IMR-90 (cell line): Measurements from ENCODE around the gene WNT4. TPM values are rescaled to one million over a fixed set of nuclear protein-coding genes. Genes with fewer than 3 reads are reported as not detected.

Experiments used
- ATAC-seq: fragments of 200-7000 bp; cut with Tn5 transposase; 2 replicates; pipeline ENCODE4 v1.9.1; 2020; ENCODE audit warnings: low read depth, mild to moderate bottlenecking, moderate library complexity
- BruUV-seq: library from RNA; stranded (reverse); fragments of 400-500 nt; replicated peaks from 2 replicates; lab custom pipeline; 2021; lab: Mats Ljungman, UMichigan
- CTCF ChIA-PET: fragments of 300-600 bp; formaldehyde crosslinking; extraction: SDS; loops from one replicate; lab custom pipeline; 2021; ENCODE audit warnings: antibody characterized with exemption; lab: Yijun Ruan, JAX
- POLR2A ChIA-PET: fragments of 300-600 bp; sonication (Branson Sonifier 250); formaldehyde crosslinking; loops from one replicate; lab custom pipeline; 2022; ENCODE audit warnings: antibody characterized with exemption; ENCODE audit not compliant: unreplicated experiment; lab: Charles Lee
- DNase-seq: peaks from one replicate; pipeline ENCODE4 v3.0.0; 2013
- H2AFZ ChIP-seq: replicated peaks from 2 replicates; pipeline ENCODE3; 2013; ENCODE audit warnings: low read length, mild to moderate bottlenecking; ENCODE audit not compliant: poor library complexity
- H2AK5ac ChIP-seq: 2 replicates; pipeline ENCODE4 v1.6.1; 2013; ENCODE audit warnings: low read depth, low read length, inconsistent platforms
- H2AK9ac ChIP-seq: replicated peaks from 2 replicates; pipeline ENCODE3; 2013; ENCODE audit warnings: mild to moderate bottlenecking, low read depth, low read length, moderate library complexity; ENCODE audit not compliant: poor library complexity
- H2BK120ac ChIP-seq: 2 replicates; pipeline ENCODE4 v1.6.1; 2013; ENCODE audit warnings: low read depth, low read length, inconsistent platforms
- H2BK15ac ChIP-seq: 3 replicates; pipeline ENCODE4 v1.6.1; 2013; ENCODE audit warnings: low read depth, low read length, inconsistent platforms
- H2BK20ac ChIP-seq: 2 replicates; pipeline ENCODE4 v1.6.1; 2013; ENCODE audit warnings: low read depth, mild to moderate bottlenecking, inconsistent platforms, low read length, moderate library complexity
- H2BK5ac ChIP-seq: 2 replicates; pipeline ENCODE4 v1.6.1; 2013; ENCODE audit warnings: mild to moderate bottlenecking, low read depth, low read length, inconsistent platforms; ENCODE audit not compliant: poor library complexity, severe bottlenecking
- H3K14ac ChIP-seq: replicated peaks from 2 replicates; pipeline ENCODE4 v1.6.1; 2013; ENCODE audit warnings: low read depth, low read length, inconsistent platforms
- H3K18ac ChIP-seq: 2 replicates; pipeline ENCODE4 v1.6.1; 2013; ENCODE audit warnings: low read depth, low read length, control low read depth
- H3K23ac ChIP-seq: 2 replicates; pipeline ENCODE4 v1.6.1; 2013; ENCODE audit warnings: low read depth, low read length, inconsistent platforms
- H3K27ac ChIP-seq: 2 replicates; pipeline ENCODE4 v1.5.1; 2013; ENCODE audit warnings: mild to moderate bottlenecking, control low read depth, low read length; ENCODE audit not compliant: insufficient read depth
- H3K27me3 ChIP-seq: 2 replicates; pipeline ENCODE4 v1.6.1; 2013; ENCODE audit warnings: low read length; ENCODE audit not compliant: control insufficient read depth, insufficient read depth
- H3K36me3 ChIP-seq: 2 replicates; pipeline ENCODE4 v1.6.1; 2013; ENCODE audit warnings: low read length, mixed read lengths; ENCODE audit not compliant: control insufficient read depth, insufficient read depth
- H3K4ac ChIP-seq: 2 replicates; pipeline ENCODE4 v1.6.1; 2013; ENCODE audit warnings: low read depth, low read length, inconsistent platforms
- H3K4me1 ChIP-seq: 2 replicates; pipeline ENCODE4 v1.6.1; 2013; ENCODE audit warnings: low read length, mixed read lengths; ENCODE audit not compliant: control insufficient read depth, insufficient read depth
- H3K4me2 ChIP-seq: 2 replicates; pipeline ENCODE4 v1.6.1; 2013; ENCODE audit warnings: low read depth, mild to moderate bottlenecking, control low read depth, low read length, moderate library complexity
- H3K4me3 ChIP-seq: 2 replicates; pipeline ENCODE4 v1.5.1; 2013; ENCODE audit warnings: low read depth, mild to moderate bottlenecking, control low read depth, low read length, moderate library complexity; ENCODE audit not compliant: insufficient read depth
- H3K56ac ChIP-seq: 2 replicates; pipeline ENCODE4 v1.6.1; 2013; ENCODE audit warnings: low read length, inconsistent platforms; ENCODE audit not compliant: insufficient read depth; ENCODE audit errors: extremely low read depth
- H3K79me1 ChIP-seq, 2 experiments: 2 replicates each; pipeline ENCODE4 v1.6.1; 2013; ENCODE audit warnings: low read length in 2 of 2, inconsistent platforms in 1 of 2, low read depth in 1 of 2
- H3K9ac ChIP-seq: 2 replicates; pipeline ENCODE4 v1.6.1; 2013; ENCODE audit warnings: low read depth, low read length, control low read depth
- H3K9me1 ChIP-seq: 2 replicates; pipeline ENCODE4 v1.6.1; 2013; ENCODE audit warnings: low read length, inconsistent platforms; ENCODE audit not compliant: insufficient read depth
- H3K9me3 ChIP-seq: 2 replicates; pipeline ENCODE4 v1.6.1; 2013; ENCODE audit warnings: low read length; ENCODE audit not compliant: control insufficient read depth, insufficient read depth
- H4K20me1 ChIP-seq: 2 replicates; pipeline ENCODE4 v1.6.1; 2013; ENCODE audit warnings: low read length, inconsistent platforms; ENCODE audit not compliant: insufficient read depth
- H4K5ac ChIP-seq: 2 replicates; pipeline ENCODE4 v1.6.1; 2013; ENCODE audit warnings: mild to moderate bottlenecking, low read depth, low read length, control low read depth
- H4K8ac ChIP-seq, 2 experiments: 2 replicates each; pipeline ENCODE4 v1.6.1; 2013; ENCODE audit warnings: low read depth in 2 of 2, low read length in 2 of 2, control low read depth in 1 of 2, inconsistent platforms in 1 of 2
- H4K91ac ChIP-seq: 2 replicates; pipeline ENCODE4 v1.6.1; 2013; ENCODE audit warnings: low read depth, low read length, inconsistent platforms; ENCODE audit not compliant: insufficient read depth
- CEBPB ChIP-seq: IDR thresholded peaks from 2 replicates; pipeline ENCODE4 v1.6.1; 2012; ENCODE audit warnings: low read depth, low read length, improper control_type of control experiment
- MAZ ChIP-seq: IDR thresholded peaks from 2 replicates; pipeline ENCODE4 v1.6.1; 2012; ENCODE audit warnings: low read depth, mild to moderate bottlenecking, low read length, improper control_type of control experiment, moderate library complexity, borderline replicate concordance
- MXI1 ChIP-seq: IDR thresholded peaks from 2 replicates; pipeline ENCODE4 v1.6.1; 2012; ENCODE audit warnings: low read depth, mild to moderate bottlenecking, low read length, moderate library complexity, borderline replicate concordance
- NFE2L2 ChIP-seq: fragments of 150-350 bp; IDR thresholded peaks from 2 replicates; pipeline ENCODE4 v1.6.1; 2016; ENCODE audit warnings: low read depth, mild to moderate bottlenecking, low read length
- SMC3 ChIP-seq: fragments of 150-350 bp; IDR thresholded peaks from 2 replicates; pipeline ENCODE4 v1.6.1; 2016; ENCODE audit warnings: low read depth, mild to moderate bottlenecking, antibody characterized with exemption, low read length, moderate library complexity
- WGBS, 2 experiments: methylation state at CpG; one replicate each; pipeline versions ENCODE4 v1.1.5 to v1.1.7; 2013; ENCODE audit warnings: missing lambda C conversion rate in 2 of 2; ENCODE audit not compliant: insufficient read length in 1 of 2; ENCODE audit errors: extremely low coverage in 2 of 2; 5-methylcytosine and 5-hydroxymethylcytosine counted together
- dilution Hi-C: fragments of 300-500 bp; cut with HindIII; formaldehyde crosslinking; loops from one replicate; pipeline ENCODE4 v1.14.3; 2018; ENCODE audit warnings: low sequenced_read_pairs; ENCODE audit not compliant: unreplicated experiment
- in situ Hi-C: fragments of 300-500 bp; cut with MboI; formaldehyde crosslinking; loops from 3 replicates; pipeline ENCODE4 v1.14.3; 2019; ENCODE audit warnings: low sequenced_read_pairs, inconsistent platforms, mixed read lengths
- intact Hi-C: fragments of 100-400 bp; cut with micrococcal nuclease; formaldehyde crosslinking; loops from 2 replicates; pipeline ENCODE4 v1.10.0; 2022
- polyA plus RNA-seq, 3 experiments: library from polyadenylated mRNA; depleted of rRNA; stranded (reverse); fragments of >200 nt; gene quantifications; 2 replicates each; pipeline ENCODE4 v1.2.3, GENCODE V29; 2012; ENCODE audit warnings: low replicate concordance in 1 of 3
- total RNA-seq: library from RNA; depleted of rRNA; stranded (reverse); fragments of >200 nt; gene quantifications from 2 replicates; pipeline ENCODE4 v1.2.3, GENCODE V29; 2012
- TF ChIP-seq, protein P1 (sequence below): fragments of 150-350 bp; IDR thresholded peaks from 2 replicates; pipeline ENCODE4 v1.6.1; 2016; ENCODE audit warnings: low read depth, mild to moderate bottlenecking, low read length, moderate library complexity, borderline replicate concordance
- TF ChIP-seq, protein P2 (sequence below): conservative IDR thresholded peaks from 2 replicates; pipeline ENCODE4 v1.5.1; 2012; ENCODE audit warnings: mild to moderate bottlenecking, low read depth, low read length, improper control_type of control experiment

The WNT4 gene
- total and polyA plus RNA-seq, 2 of the 4 experiments (the other 2 are of a cell fraction) = not detected

GRCh38 chr1:22159891-22160290, 17.0 kb upstream of the WNT4 start:
- in situ Hi-C loops = no loop called here

More at GRCh38 chr1:22159891-22160290, 17.0 kb upstream of the WNT4 start:
- 81% methylated on average over 7 of the region's 17 CpGs; no CpG with 5 or more reads in 1 of the 2 experiments for WGBS, 2 experiments
- Histone ChIP-seq H4K8ac (no peak overlapping the region), H3K4me2 (no peak overlapping the region), H2AFZ (no peak overlapping the region), H3K36me3 (no peaks in the 10 kb centered on the region), H2BK15ac (no peak overlapping the region), H3K79me1 (no peaks in the 10 kb centered on the region), H2BK120ac (no peak overlapping the region), H3K27me3 (peaks cover 52% of the 10 kb centered on the region), H3K27ac (no peak overlapping the region), H3K9me1 (no peaks in the 10 kb centered on the region), H3K23ac (no peak overlapping the region), H3K56ac (no peak overlapping the region), H2AK5ac (no peak overlapping the region), H3K9me3 (no peaks in the 10 kb centered on the region), H2BK5ac (no peak overlapping the region), H2BK20ac (no peak overlapping the region), H3K14ac (no peak overlapping the region), H3K4ac (no peak overlapping the region), H3K4me3 (no peak overlapping the region), H3K18ac (no peak overlapping the region), H3K9ac (no peak overlapping the region), H2AK9ac (no peak overlapping the region), H4K5ac (no peak overlapping the region), H4K20me1 (peaks cover 5% of the 10 kb centered on the region; the same call in 1 of the 2 replicates), H3K4me1 (no peaks in the 10 kb centered on the region), H4K91ac (no peak overlapping the region)
- TF ChIP-seq NFE2L2 (no peak), MAZ (no peak), MXI1 (no peak), SMC3 (no peak), CEBPB (no peak)
- TF ChIP-seq, protein P1, sequence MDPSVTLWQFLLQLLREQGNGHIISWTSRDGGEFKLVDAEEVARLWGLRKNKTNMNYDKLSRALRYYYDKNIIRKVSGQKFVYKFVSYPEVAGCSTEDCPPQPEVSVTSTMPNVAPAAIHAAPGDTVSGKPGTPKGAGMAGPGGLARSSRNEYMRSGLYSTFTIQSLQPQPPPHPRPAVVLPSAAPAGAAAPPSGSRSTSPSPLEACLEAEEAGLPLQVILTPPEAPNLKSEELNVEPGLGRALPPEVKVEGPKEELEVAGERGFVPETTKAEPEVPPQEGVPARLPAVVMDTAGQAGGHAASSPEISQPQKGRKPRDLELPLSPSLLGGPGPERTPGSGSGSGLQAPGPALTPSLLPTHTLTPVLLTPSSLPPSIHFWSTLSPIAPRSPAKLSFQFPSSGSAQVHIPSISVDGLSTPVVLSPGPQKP = no peak
- TF ChIP-seq, protein P2, sequence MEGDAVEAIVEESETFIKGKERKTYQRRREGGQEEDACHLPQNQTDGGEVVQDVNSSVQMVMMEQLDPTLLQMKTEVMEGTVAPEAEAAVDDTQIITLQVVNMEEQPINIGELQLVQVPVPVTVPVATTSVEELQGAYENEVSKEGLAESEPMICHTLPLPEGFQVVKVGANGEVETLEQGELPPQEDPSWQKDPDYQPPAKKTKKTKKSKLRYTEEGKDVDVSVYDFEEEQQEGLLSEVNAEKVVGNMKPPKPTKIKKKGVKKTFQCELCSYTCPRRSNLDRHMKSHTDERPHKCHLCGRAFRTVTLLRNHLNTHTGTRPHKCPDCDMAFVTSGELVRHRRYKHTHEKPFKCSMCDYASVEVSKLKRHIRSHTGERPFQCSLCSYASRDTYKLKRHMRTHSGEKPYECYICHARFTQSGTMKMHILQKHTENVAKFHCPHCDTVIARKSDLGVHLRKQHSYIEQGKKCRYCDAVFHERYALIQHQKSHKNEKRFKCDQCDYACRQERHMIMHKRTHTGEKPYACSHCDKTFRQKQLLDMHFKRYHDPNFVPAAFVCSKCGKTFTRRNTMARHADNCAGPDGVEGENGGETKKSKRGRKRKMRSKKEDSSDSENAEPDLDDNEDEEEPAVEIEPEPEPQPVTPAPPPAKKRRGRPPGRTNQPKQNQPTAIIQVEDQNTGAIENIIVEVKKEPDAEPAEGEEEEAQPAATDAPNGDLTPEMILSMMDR = no peak
- no peak for DNase-seq
- intact Hi-C loops = no loop called here
- ChIA-PET CTCF (no interaction called here), POLR2A (no interaction called here)
- no peak for ATAC-seq
- dilution Hi-C loops = no loop called here
- BruUV-seq = no TSS peak
